H1 (cell line): ENCODE results near the gene PAX9. TPM values are rescaled to one million over a fixed set of nuclear protein-coding genes. Genes with fewer than 3 reads are reported as not detected.

Experiments
- CTCF ChIA-PET: fragments of 300-600 bp; sonication (Branson Sonifier 250); formaldehyde crosslinking; loops from one replicate; lab custom pipeline; 2021; ENCODE audit not compliant: partially characterized antibody; lab: Charles Lee
- POLR2A ChIA-PET: fragments of 300-600 bp; sonication (Branson Sonifier 250); formaldehyde crosslinking; loops from one replicate; lab custom pipeline; 2021; ENCODE audit warnings: inconsistent platforms; ENCODE audit not compliant: partially characterized antibody; lab: Charles Lee
- DNase-seq, 2 experiments: peaks; one replicate each; pipeline versions ENCODE4 v3.0.0 to v3.0.0-alpha.2; 2010 to 2022; ENCODE audit warnings: low spot score in 2 of 2, low read depth in 1 of 2, mixed read lengths in 1 of 2
- FAIRE-seq: peaks from 2 replicates; lab custom pipeline; 2011; peaks lifted over from hg19 to GRCh38; lab: Jason Lieb, UNC
- H2AFZ ChIP-seq: 2 replicates; pipeline ENCODE4 v1.8.1; 2012; ENCODE audit warnings: low read length, inconsistent platforms
- H2AK5ac ChIP-seq: 2 replicates; pipeline ENCODE4 v1.6.1; 2013; ENCODE audit warnings: low read depth, low read length
- H2BK120ac ChIP-seq: replicated peaks from 2 replicates; pipeline ENCODE3; 2013; ENCODE audit warnings: low read depth, low read length, inconsistent platforms
- H2BK12ac ChIP-seq: 2 replicates; pipeline ENCODE4 v1.6.1; 2013; ENCODE audit warnings: low read depth, low read length
- H2BK15ac ChIP-seq: 2 replicates; pipeline ENCODE4 v1.6.1; 2013; ENCODE audit warnings: low read length
- H2BK20ac ChIP-seq: 2 replicates; pipeline ENCODE4 v1.6.1; 2013; ENCODE audit warnings: low read length
- H2BK5ac ChIP-seq: 2 replicates; pipeline ENCODE4 v1.6.1; 2013; ENCODE audit warnings: low read depth, low read length
- H3K14ac ChIP-seq: 2 replicates; pipeline ENCODE4 v1.6.1; 2013; ENCODE audit warnings: inconsistent platforms; ENCODE audit not compliant: insufficient read length
- H3K18ac ChIP-seq: 2 replicates; pipeline ENCODE4 v1.6.1; 2013; ENCODE audit warnings: low read length; ENCODE audit errors: extremely low read depth
- H3K23ac ChIP-seq: 2 replicates; pipeline ENCODE4 v1.6.1; 2013; ENCODE audit warnings: inconsistent platforms; ENCODE audit not compliant: insufficient read length
- H3K23me2 ChIP-seq: 2 replicates; pipeline ENCODE4 v1.6.1; 2013; ENCODE audit warnings: low read depth, low read length
- H3K27ac ChIP-seq: 2 replicates; pipeline ENCODE4 v1.6.1; 2011; ENCODE audit warnings: low read depth, low read length, inconsistent platforms
- H3K27me3 ChIP-seq, 4 experiments: replicated peaks in 1 of 4; 1 replicate in 1 of 4; 2 replicates in 3 of 4; pipeline versions ENCODE4 v1.6.1 to v1.8.1; 2011 to 2013; ENCODE audit warnings: low read length in 3 of 4, mild to moderate bottlenecking in 3 of 4, inconsistent platforms in 2 of 4, mixed read lengths in 2 of 4, moderate library complexity in 1 of 4; ENCODE audit not compliant: control insufficient read depth in 3 of 4, insufficient read depth in 3 of 4; ENCODE audit errors: extremely low read depth in 1 of 4
- H3K36me3 ChIP-seq, 4 experiments: 2 replicates each; pipeline versions ENCODE4 v1.6.1 to v1.8.1; 2011 to 2013; ENCODE audit warnings: mild to moderate bottlenecking in 4 of 4, low read length in 3 of 4, moderate library complexity in 2 of 4, control low read depth in 1 of 4, inconsistent platforms in 1 of 4; ENCODE audit not compliant: insufficient read depth in 4 of 4, control insufficient read depth in 2 of 4
- H3K4ac ChIP-seq: replicated peaks from 2 replicates; pipeline ENCODE3; 2013; ENCODE audit warnings: low read length, low read depth, mixed read lengths, inconsistent platforms; ENCODE audit not compliant: insufficient read length
- H3K4me1 ChIP-seq, 4 experiments: replicated peaks in 1 of 4; 1 replicate in 1 of 4; 2 replicates in 3 of 4; pipeline versions ENCODE4 v1.6.1 to v1.8.1; 2011 to 2013; ENCODE audit warnings: low read length in 3 of 4, inconsistent platforms in 2 of 4, mixed read lengths in 1 of 4; ENCODE audit not compliant: insufficient read depth in 4 of 4, control insufficient read depth in 3 of 4
- H3K4me2 ChIP-seq, 2 experiments: 2 replicates each; pipeline versions ENCODE4 v1.6.1 to v1.8.1; 2011 to 2013; ENCODE audit warnings: low read depth in 2 of 2, low read length in 2 of 2, control low read depth in 1 of 2, inconsistent platforms in 1 of 2, mild to moderate bottlenecking in 1 of 2; ENCODE audit not compliant: insufficient read depth in 1 of 2
- H3K4me3 ChIP-seq, 4 experiments: fragments of 200-600, 300-600 bp in 1 of 4; sonication (generic), shearing (Covaris generic), sonication (Bioruptor Twin) in 1 of 4; 2 replicates each; pipeline versions ENCODE4 v1.5.1 to v1.8.1; 2011 to 2016; ENCODE audit warnings: low read length in 4 of 4, low read depth in 3 of 4, control low read depth in 2 of 4, inconsistent platforms in 2 of 4, mild to moderate bottlenecking in 2 of 4, mixed read lengths in 1 of 4, moderate library complexity in 1 of 4; ENCODE audit not compliant: insufficient read depth in 2 of 4; ENCODE audit errors: extremely low read depth in 1 of 4
- H3K56ac ChIP-seq: replicated peaks from 2 replicates; pipeline ENCODE3; 2013; ENCODE audit warnings: low read depth, mild to moderate bottlenecking, mixed read lengths, low read length, inconsistent platforms; ENCODE audit not compliant: insufficient read length
- H3K79me1 ChIP-seq: 2 replicates; pipeline ENCODE4 v1.6.1; 2013; ENCODE audit warnings: low read depth, low read length, control low read depth
- H3K79me2 ChIP-seq, 2 experiments: 2 replicates each; pipeline versions ENCODE4 v1.6.1 to v1.8.1; 2012 to 2013; ENCODE audit warnings: low read length in 2 of 2, mild to moderate bottlenecking in 2 of 2, inconsistent platforms in 1 of 2; ENCODE audit not compliant: insufficient read depth in 2 of 2, control insufficient read depth in 1 of 2
- H3K9ac ChIP-seq, 4 experiments: replicated peaks in 1 of 4; 1 replicate in 1 of 4; 2 replicates in 3 of 4; pipeline versions ENCODE4 v1.6.1 to v1.8.1; 2011 to 2013; ENCODE audit warnings: low read depth in 3 of 4, low read length in 3 of 4, control low read depth in 2 of 4, mild to moderate bottlenecking in 2 of 4, moderate library complexity in 2 of 4, inconsistent platforms in 1 of 4; ENCODE audit errors: extremely low read depth in 1 of 4
- H3K9me3 ChIP-seq, 2 experiments: 2 replicates each; pipeline versions ENCODE4 v1.6.1 to v1.8.1; 2012 to 2013; ENCODE audit warnings: mild to moderate bottlenecking in 2 of 2, moderate library complexity in 2 of 2, control low read depth in 1 of 2, inconsistent platforms in 1 of 2, low read depth in 1 of 2, low read length in 1 of 2, mixed read lengths in 1 of 2; ENCODE audit not compliant: insufficient read depth in 2 of 2
- H4K20me1 ChIP-seq, 2 experiments: replicated peaks in 1 of 2; 2 replicates each; pipeline versions ENCODE3 to v1.8.1; 2011 to 2013; ENCODE audit warnings: inconsistent platforms in 2 of 2, low read length in 2 of 2, mild to moderate bottlenecking in 1 of 2; ENCODE audit not compliant: insufficient read depth in 2 of 2, control insufficient read depth in 1 of 2
- H4K5ac ChIP-seq: 2 replicates; pipeline ENCODE4 v1.6.1; 2013; ENCODE audit warnings: low read length, low read depth, mixed read lengths, inconsistent platforms; ENCODE audit not compliant: insufficient read length
- H4K8ac ChIP-seq: 2 replicates; pipeline ENCODE4 v1.8.0; 2013; ENCODE audit warnings: mild to moderate bottlenecking, moderate library complexity, low read length, inconsistent platforms; ENCODE audit not compliant: insufficient read depth; ENCODE audit errors: extremely low read depth
- H4K91ac ChIP-seq: replicated peaks from 2 replicates; pipeline ENCODE3; 2013; ENCODE audit warnings: low read length, mixed read lengths, inconsistent platforms; ENCODE audit not compliant: insufficient read length
- CBX5 ChIP-seq: fragments of 300-800, 300-1000 bp; sonication (generic); IDR thresholded peaks from 2 replicates; pipeline ENCODE4 v1.7.1; 2016; ENCODE audit warnings: antibody characterized with exemption, low read length, low read depth
- CBX8 ChIP-seq: fragments of 300-800, 300-1000 bp; sonication (generic); IDR thresholded peaks from 2 replicates; pipeline ENCODE4 v1.7.1; 2016; ENCODE audit warnings: low read depth, low read length, borderline replicate concordance
- KDM4A ChIP-seq: IDR thresholded peaks from one replicate; pipeline ENCODE4 v1.7.1; 2012; ENCODE audit warnings: low read depth, mild to moderate bottlenecking, moderate library complexity, low read length, inconsistent platforms; ENCODE audit not compliant: severe bottlenecking
- MAFK ChIP-seq: IDR thresholded peaks from 2 replicates; pipeline ENCODE4 v1.6.1; 2012; ENCODE audit warnings: low read depth, mild to moderate bottlenecking, improper control_type of control experiment, low read length
- POLR2AphosphoS5 ChIP-seq: IDR thresholded peaks from 2 replicates; pipeline ENCODE4 v1.6.1; 2011; ENCODE audit warnings: low read depth, low read length
- RNF2 ChIP-seq: fragments of 200-900, 300-1000 bp; sonication (generic); IDR thresholded peaks from 2 replicates; pipeline ENCODE4 v1.7.1; 2016; ENCODE audit warnings: borderline replicate concordance, low read depth, mild to moderate bottlenecking, antibody characterized with exemption, low read length; ENCODE audit not compliant: poor library complexity, severe bottlenecking; ENCODE audit errors: missing control alignments
- RXRA ChIP-seq: IDR thresholded peaks from 2 replicates; pipeline ENCODE4 v1.6.1; 2011; ENCODE audit warnings: low read depth, mild to moderate bottlenecking, low read length, moderate library complexity; ENCODE audit not compliant: insufficient read depth
- SAP30 ChIP-seq: fragments of 300-600 bp; sonication (generic); IDR thresholded peaks from 2 replicates; pipeline ENCODE4 v1.7.1; 2012; ENCODE audit warnings: low read length, moderate library complexity, mild to moderate bottlenecking, inconsistent platforms; ENCODE audit not compliant: insufficient read depth, insufficient replicate concordance
- SUZ12 ChIP-seq: fragments of 200-600 bp; sonication (generic); IDR thresholded peaks from 2 replicates; pipeline ENCODE4 v1.6.1; 2012; ENCODE audit warnings: mild to moderate bottlenecking, inconsistent platforms, low read length, moderate library complexity, mixed read lengths
- WGBS, 2 experiments: shearing (Covaris generic) in 1 of 2; methylation state at CpG; one replicate each; pipeline versions ENCODE4 v1.1.6 to v1.1.7; 2013 to 2015; ENCODE audit warnings: low lambda C conversion rate in 2 of 2, mixed read lengths in 2 of 2, inconsistent platforms in 1 of 2, low coverage in 1 of 2, missing lambda C conversion rate in 1 of 2; ENCODE audit not compliant: insufficient replicate concordance in 2 of 2, insufficient coverage in 1 of 2, insufficient read length in 1 of 2; ENCODE audit errors: extremely low coverage in 1 of 2, missing lambda C conversion rate in 1 of 2; 5-methylcytosine and 5-hydroxymethylcytosine counted together
- polyA plus RNA-seq, 7 experiments: library from polyadenylated mRNA; depleted of rRNA in 3 of 7; stranded (reverse) in 5 of 7; unstranded in 2 of 7; fragments of >200 nt in 5 of 7; fragments of 200-250 nt in 2 of 7; gene quantifications; 1 replicate in 5 of 7; 2 replicates in 1 of 7; 4 replicates in 1 of 7; pipeline versions ENCODE4 v1.2.1 to v1.2.3, GENCODE V29; 2011 to 2013; ENCODE audit warnings: missing spikeins in 2 of 7, mixed read lengths in 2 of 7
- total RNA-seq: library from RNA; stranded (reverse); fragmentation: NEBNext Ultra II Directional; extraction: Animal tissue kit (Norgen Biotek cat#: 25700); gene quantifications from 2 replicates; pipeline ENCODE4 v1.2.1, GENCODE V29; 2021

PAX9 gene
- total and polyA plus RNA-seq, 2 of the 8 experiments (the other 6 are each of a cell fraction or from before 2014, with no cell fraction given) = 0.05 TPM; not detected in 1

DNA sequence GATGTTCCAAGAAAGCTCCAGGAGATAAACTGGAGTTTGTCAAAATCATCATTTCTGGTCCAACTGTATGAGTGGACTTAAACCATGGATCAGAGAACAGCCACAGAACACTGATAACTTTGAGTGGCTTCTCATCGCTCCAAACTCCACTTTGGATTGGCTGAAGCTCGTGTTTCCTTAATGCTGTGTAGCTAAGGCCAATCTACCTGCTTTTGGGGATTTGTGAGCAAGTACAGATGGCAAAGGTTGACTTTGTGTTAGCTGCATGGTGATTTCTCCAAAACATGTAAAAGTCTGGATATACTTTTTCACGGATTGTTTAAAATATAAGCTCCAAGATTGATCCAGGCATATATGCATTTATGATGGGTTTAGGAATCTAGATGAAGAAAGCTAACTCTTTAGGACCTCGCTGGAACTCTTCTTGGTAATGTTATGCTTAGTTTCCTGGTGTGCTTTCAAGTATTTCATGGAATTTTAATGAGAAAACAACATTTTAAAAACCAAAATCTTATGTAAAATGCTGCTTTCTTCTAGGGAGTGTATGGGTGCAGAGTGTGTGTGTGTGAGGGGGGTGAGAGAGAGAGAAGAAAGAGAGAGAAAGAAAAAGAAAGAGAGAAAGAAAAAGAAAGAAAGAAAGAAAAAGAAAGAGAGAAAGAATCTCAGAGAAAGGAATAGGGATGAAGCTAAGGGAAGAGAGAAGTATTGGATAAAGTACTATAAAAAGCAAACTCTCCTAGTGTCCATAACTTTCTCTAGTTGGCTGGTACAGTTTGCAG, 11.6 kb upstream of the PAX9 start:
- CTCF ChIA-PET = interaction anchor here (0.6 to 11.6 kb wide), 19 partner anchors 9 to 943 kb away, joined by 3 to 132 read pairs (median 4); partner anchors contain the start of gene PAX9
- 18% methylated on average over 4 of the region's 4 CpGs; no CpG with 5 or more reads in 1 of the 2 experiments for whole genome bisulfite sequencing, 2 experiments
- POLR2A ChIA-PET = interaction anchor here (0.9 to 1.4 kb wide), 3 partner anchors 10 to 132 kb away, joined by 3 read pairs; no protein-coding TSS in a partner anchor

More for the DNA sequence above, 11.6 kb upstream of the PAX9 start:
- no peaks in the 10 kb centered on the region for H3K36me3 ChIP-seq
- H2BK12ac ChIP-seq = no peak overlapping the region
- no peak overlapping the region for H4K8ac ChIP-seq
- no peak overlapping the region for H4K91ac ChIP-seq
- no peaks in the 10 kb centered on the region for H3K79me2 ChIP-seq
- no peak overlapping the region for H3K23ac ChIP-seq
- no peak overlapping the region for H3K9ac ChIP-seq
- no peak overlapping the region for H2AFZ ChIP-seq
- H3K9me3 ChIP-seq = no peaks in the 10 kb centered on the region
- H3K56ac ChIP-seq = no peak overlapping the region
- no peak overlapping the region for H3K27ac ChIP-seq
- H3K18ac ChIP-seq = no peak overlapping the region
- no peak overlapping the region for H3K4me3 ChIP-seq
- DNase-seq (no peak), FAIRE-seq (no peak)
- no peak overlapping the region for H3K4me2 ChIP-seq
- no peak overlapping the region for H2BK20ac ChIP-seq
- peaks cover 2% of the 10 kb centered on the region; the same call in 1 of the 2 replicates for H3K79me1 ChIP-seq
- H2AK5ac ChIP-seq = no peak overlapping the region
- peaks cover 6 to 18% of the 10 kb centered on the region in 2 experiments for H4K20me1 ChIP-seq
- H3K4me1 ChIP-seq = peaks cover 0 to 17% (median 8%) of the 10 kb centered on the region in 4 experiments; a peak in 6 of 7 replicates
- no peak overlapping the region for H3K14ac ChIP-seq
- H3K4ac ChIP-seq = no peak overlapping the region
- no peak overlapping the region for H2BK5ac ChIP-seq
- H3K23me2 ChIP-seq = peaks cover 11% of the 10 kb centered on the region; the same call in 1 of the 2 replicates
- no peak overlapping the region for H2BK15ac ChIP-seq
- no peak overlapping the region for H2BK120ac ChIP-seq
- no peak overlapping the region for H4K5ac ChIP-seq
- TF ChIP-seq CBX8 (no peak), SUZ12 (peak; percentile 52), RXRA (no peak), MAFK (no peak), CBX5 (no peak), SAP30 (no peak), KDM4A (no peak), RNF2 (peak; percentile 72), POLR2AphosphoS5 (no peak)
- H3K27me3 ChIP-seq = peaks cover 91 to 100% (median 97%) of the 10 kb centered on the region in 4 experiments
